Activated T-cell treated with anti-CD3 and anti-CD28 coated beads, Interleukin-2, amount 50 U/mL, for 48 hours (primary cell): ENCODE measurements around the gene RABAC1.

Source experiments
- DNase-seq, 2 experiments: peaks; one replicate each; pipeline ENCODE4 v3.0.0-alpha.2; 2020

The RABAC1 gene

GRCh38 chr19:41913538-41914423 is 45.3 kb downstream of the RABAC1 start:
- no peak for DNase-seq

GRCh38 chr19:41912899-41913537 is 46.1 kb downstream of the RABAC1 start:
- DNase-seq: peak in 1 of 2 experiments; percentile 39

GRCh38 chr19:41911889-41912731 is 47.0 kb downstream of the RABAC1 start:
- DNase-seq: peak; percentile 43 to 46

- peak in 1 of 2 experiments; percentile 40 for DNase-seq
Measured at GRCh38 chr19:41910992-41911888, 47.9 kb downstream of the RABAC1 start.

- DNase-seq: peak in 1 of 2 experiments; percentile 40
Measured at GRCh38 chr19:41910240-41910991, 48.7 kb downstream of the RABAC1 start.

GRCh38 chr19:41909706-41910105 is 49.4 kb downstream of the RABAC1 start:
- DNase-seq: no peak

- DNase-seq: no peak
Measured at GRCh38 chr19:41908724-41909464, 50.2 kb downstream of the RABAC1 start.

GRCh38 chr19:41907994-41908615 is 51.0 kb downstream of the RABAC1 start:
- DNase-seq: no peak

GRCh38 chr19:41906916-41907680 is 52.0 kb downstream of the RABAC1 start:
- DNase-seq: no peak
